GM12878 (cell line): ENCODE data around the gene ZBTB7B. TPM values are rescaled to one million over a fixed set of nuclear protein-coding genes. Genes with fewer than 3 reads are reported as not detected.

Experiments
- BRCA1 ChIP-seq: IDR thresholded peaks from 2 replicates; pipeline ENCODE4 v1.6.1; 2011; ENCODE audit warnings: low read depth, low read length, improper control_type of control experiment
- CBX3 ChIP-seq: fragments of 200-600 bp; sonication (generic); IDR thresholded peaks from 2 replicates; pipeline ENCODE4 v1.6.1; 2016; ENCODE audit warnings: low read depth, borderline replicate concordance
- CEBPB ChIP-seq, 2 experiments: fragments of 150-350 bp in 1 of 2; IDR thresholded peaks; 2 replicates each; pipeline ENCODE4 v1.6.1; 2012 to 2014; ENCODE audit warnings: low read depth in 2 of 2, low read length in 2 of 2, borderline replicate concordance in 1 of 2, inconsistent platforms in 1 of 2
- EP300 ChIP-seq, 2 experiments: fragments of 150-350 bp in 1 of 2; IDR thresholded peaks; 2 replicates each; pipeline ENCODE4 v1.6.1; 2011 to 2012; ENCODE audit warnings: low read depth in 2 of 2, low read length in 2 of 2, borderline replicate concordance in 1 of 2, improper control_type of control experiment in 1 of 2, inconsistent platforms in 1 of 2; ENCODE audit not compliant: control insufficient read depth in 1 of 2
- HSF1 ChIP-seq: fragments of 150-350 bp; IDR thresholded peaks from 2 replicates; pipeline ENCODE4 v1.6.1; 2014; ENCODE audit warnings: mild to moderate bottlenecking, low read depth, low read length
- MLLT1 ChIP-seq: fragments of 450-650 bp; IDR thresholded peaks from 2 replicates; pipeline ENCODE4 v1.6.1; 2016; ENCODE audit warnings: mild to moderate bottlenecking
- MTA2 ChIP-seq: fragments of 450-650 bp; IDR thresholded peaks from 2 replicates; pipeline ENCODE4 v1.6.1; 2016; ENCODE audit warnings: low read depth, mild to moderate bottlenecking, moderate library complexity
- MTA3 ChIP-seq: IDR thresholded peaks from 2 replicates; pipeline ENCODE4 v1.6.1; 2012; ENCODE audit warnings: low read length, inconsistent platforms, borderline replicate concordance
- MXI1 ChIP-seq: fragments of 150-350 bp; IDR thresholded peaks from 2 replicates; pipeline ENCODE4 v1.6.1; 2011; ENCODE audit warnings: low read depth, mild to moderate bottlenecking, inconsistent platforms, low read length, improper control_type of control experiment
- NFXL1 ChIP-seq: fragments of 450-650 bp; IDR thresholded peaks from 2 replicates; pipeline ENCODE4 v1.6.1; 2017; ENCODE audit warnings: antibody characterized with exemption, mild to moderate bottlenecking, borderline replicate concordance
- PKNOX1 ChIP-seq: fragments of 450-650 bp; IDR thresholded peaks from 2 replicates; pipeline ENCODE4 v1.6.1; 2016; ENCODE audit warnings: mild to moderate bottlenecking
- PML ChIP-seq: IDR thresholded peaks from 2 replicates; pipeline ENCODE4 v1.6.1; 2012; ENCODE audit warnings: low read length, inconsistent platforms
- RAD51 ChIP-seq: fragments of 450-650 bp; IDR thresholded peaks from 2 replicates; pipeline ENCODE4 v1.6.1; 2016; ENCODE audit warnings: moderate library complexity, mild to moderate bottlenecking, inconsistent platforms
- RBBP5 ChIP-seq: fragments of 200-600 bp; sonication (generic); conservative IDR thresholded peaks from 2 replicates; pipeline ENCODE4 v1.6.1; 2016
- SMARCA5 ChIP-seq: fragments of 450-650 bp; IDR thresholded peaks from 2 replicates; pipeline ENCODE4 v1.6.1; 2017; ENCODE audit warnings: mild to moderate bottlenecking
- SREBF2 ChIP-seq: IDR thresholded peaks from 2 replicates; pipeline ENCODE4 v1.6.1; 2012; ENCODE audit warnings: mild to moderate bottlenecking, low read length
- ZNF207 ChIP-seq: fragments of 450-650 bp; IDR thresholded peaks from 2 replicates; pipeline ENCODE4 v1.6.1; 2014; ENCODE audit warnings: antibody characterized with exemption, mild to moderate bottlenecking, borderline replicate concordance
- ZNF24 ChIP-seq: fragments of 450-650 bp; IDR thresholded peaks from 2 replicates; pipeline ENCODE4 v1.6.1; 2017; ENCODE audit warnings: antibody characterized with exemption, mild to moderate bottlenecking
- ZNF592 ChIP-seq: fragments of 450-650 bp; IDR thresholded peaks from 2 replicates; pipeline ENCODE4 v1.6.1; 2017; ENCODE audit warnings: mild to moderate bottlenecking, moderate library complexity
- polyA plus RNA-seq, 11 experiments: library from polyadenylated mRNA; depleted of rRNA in 4 of 11; unstranded in 6 of 11; stranded (reverse) in 5 of 11; fragments of >200 nt; fragmentation: Nextera tagmentation in 4 of 11; fragmentation: Illumina TruSeq in 1 of 11; extraction: Ambion mirVana in 4 of 11; extraction: Trizol in 1 of 11; gene quantifications; 1 replicate in 1 of 11; 2 replicates in 10 of 11; pipeline versions ENCODE4 v1.2.1 to v1.2.3, GENCODE V29; 2011 to 2016; ENCODE audit warnings: inconsistent platforms in 2 of 11, missing spikeins in 2 of 11, low read depth in 1 of 11
- total RNA-seq, 4 experiments: library from RNA; depleted of rRNA in 3 of 4; stranded (reverse); fragments of >200 nt in 3 of 4; fragmentation: Illumina TruSeq in 1 of 4; extraction: Trizol in 1 of 4; gene quantifications; 2 replicates each; pipeline versions ENCODE4 v1.2.1 to v1.2.3, GENCODE V29; 2013 to 2021

Gene ZBTB7B
- total and polyA plus RNA-seq, 10 of the 15 experiments (the other 5 are each of a cell fraction or from before 2014, with no cell fraction given) = 0.11 to 44.9 (median 11.3) TPM

- TF ChIP-seq CBX3 = no peak
- TF ChIP-seq SMARCA5 = peak; percentile 98
- no peak for TF ChIP-seq RAD51
- TF ChIP-seq RBBP5 = no peak
- TF ChIP-seq CEBPB (IDR thresholded peaks at IDR 0.05; ENCODE audit: borderline replicate concordance in 1 of 2, low read depth in 2 of 2, low read length in 2 of 2) = no peak
- no peak for TF ChIP-seq SREBF2
- no peak for TF ChIP-seq PKNOX1
- no peak; the same call in 1 of the 2 replicates for TF ChIP-seq MTA3
- TF ChIP-seq PML = peak; percentile 77; the same call in 1 of the 2 replicates
- no peak for TF ChIP-seq MLLT1
- TF ChIP-seq MXI1 = peak; percentile 61
- TF ChIP-seq HSF1 = no peak
- no peak for TF ChIP-seq NFXL1
- no peak for TF ChIP-seq MTA2
- no peak for TF ChIP-seq EP300 (IDR thresholded peaks at IDR 0.05; ENCODE audit: borderline replicate concordance in 1 of 2, control insufficient read depth in 1 of 2, low read depth in 2 of 2, low read length in 2 of 2)
- TF ChIP-seq ZNF207 = peak; percentile 93
- TF ChIP-seq ZNF592 = peak; percentile 89
- TF ChIP-seq BRCA1 = no peak
- peak; percentile 79 for TF ChIP-seq ZNF24
Measured at GRCh38 chr1:154961207-154962155, 41.1 kb upstream of the ZBTB7B start, which contains the start of gene PYGO2 (continued).
